HuH-7 (cell line): ENCODE results near the gene SH3BGRL3.
"Not testable (repeated sequence)": the region's sequence is repeated elsewhere in the genome, so short reads cannot be mapped to it uniquely, and the experiment has no call there.

Source experiments
- DNase-seq: peaks from one replicate; pipeline ENCODE4 v3.0.0; 2011; ENCODE audit warnings: low spot score

SH3BGRL3 gene

GRCh38 chr1:26279456-26280332 is at the start of gene SH3BGRL3:
Gene SH3BGRL3 (plus strand): TSS chr1:26280086. CDS start chr1:26280156, 70 bp downstream.
- DNase-seq, result peak; percentile 91

- DNase-seq, result not testable (repeated sequence)
These were observed 49.2 kb upstream of the SH3BGRL3 start for GRCh38 chr1:26230682-26231081.

GRCh38 chr1:26233903-26234643 is 45.8 kb upstream of the SH3BGRL3 start, which contains the start of gene CEP85:
Gene CEP85 (plus strand): TSS chr1:26234200. CDS start chr1:26239784, 5,584 bp downstream.
- peak; percentile 94 for DNase-seq

GRCh38 chr1:26234644-26235370 is 45.1 kb upstream of the SH3BGRL3 start:
- no peak for DNase-seq

- DNase-seq, result no peak
These were observed 42.5 kb upstream of the SH3BGRL3 start for GRCh38 chr1:26237230-26237966.

- no peak for DNase-seq
These were observed 40.0 kb upstream of the SH3BGRL3 start for GRCh38 chr1:26239936-26240335.

- DNase-seq, result no peak
These were observed 27.2 kb upstream of the SH3BGRL3 start for GRCh38 chr1:26252718-26253117.

GRCh38 chr1:26254404-26254803 is 25.5 kb upstream of the SH3BGRL3 start:
- no peak for DNase-seq

- DNase-seq, result no peak
These were observed 22.7 kb upstream of the SH3BGRL3 start for GRCh38 chr1:26257222-26257621.

GRCh38 chr1:26259005-26259404 is 20.9 kb upstream of the SH3BGRL3 start:
- no peak for DNase-seq

GRCh38 chr1:26259578-26259977 is 20.3 kb upstream of the SH3BGRL3 start:
- DNase-seq, result no peak

- DNase-seq, result no peak
These were observed 16.7 kb upstream of the SH3BGRL3 start for GRCh38 chr1:26263212-26263611.

GRCh38 chr1:26265405-26265804 is 14.5 kb upstream of the SH3BGRL3 start:
- DNase-seq, result no peak

- no peak for DNase-seq
These were observed 11.3 kb upstream of the SH3BGRL3 start for GRCh38 chr1:26268290-26269197.

- DNase-seq, result no peak
These were observed 10.7 kb upstream of the SH3BGRL3 start for GRCh38 chr1:26269198-26269550.

GRCh38 chr1:26274801-26275425 is 5.0 kb upstream of the SH3BGRL3 start:
- DNase-seq, result no peak

GRCh38 chr1:26275580-26276431 is 4.1 kb upstream of the SH3BGRL3 start:
- peak; percentile 70 for DNase-seq

- DNase-seq, result no peak
These were observed 3.5 kb upstream of the SH3BGRL3 start for GRCh38 chr1:26276432-26276838.

GRCh38 chr1:26277261-26277661 is 2.6 kb upstream of the SH3BGRL3 start:
- DNase-seq, result no peak
